SH-SY5Y (cell line): ENCODE data around the gene GMPR.

Experiments
- GATA2 ChIP-seq: IDR thresholded peaks from 2 replicates; pipeline ENCODE4 v1.6.1; 2011; ENCODE audit warnings: mild to moderate bottlenecking, low read depth, low read length
- GATA3 ChIP-seq: IDR thresholded peaks from 2 replicates; pipeline ENCODE4 v1.6.1; 2011; ENCODE audit warnings: low read depth, mild to moderate bottlenecking, low read length, moderate library complexity

DNA sequence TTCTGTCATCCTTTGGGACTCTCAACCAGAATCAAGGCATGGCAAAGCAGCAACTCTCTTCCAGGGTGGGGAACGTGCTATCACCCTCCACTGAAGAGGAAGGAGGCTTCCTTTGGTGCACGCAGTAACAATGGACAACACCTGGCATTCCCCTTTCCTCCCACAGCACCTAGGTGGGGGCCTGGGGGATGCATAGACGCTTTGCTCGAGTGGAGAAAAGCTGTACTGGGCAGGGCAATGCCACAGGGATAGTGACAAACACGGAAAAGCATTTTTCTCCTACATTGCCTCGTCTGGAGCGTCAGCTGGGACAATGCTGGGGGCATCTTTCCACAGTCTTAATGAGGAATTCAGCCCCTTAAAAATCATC lies 82.9 kb downstream of the GMPR start:
- no peak for TF ChIP-seq GATA2
- TF ChIP-seq GATA3, result no peak
